KOPT-K1 (cell line): ENCODE measurements around the gene GMDS.

ENCODE experiments used
- H3K27ac ChIP-seq: fragments of 200-600 bp; sonication (generic); 2 replicates; pipeline ENCODE4 v1.5.1; 2016; ENCODE audit warnings: antibody characterized with exemption, mild to moderate bottlenecking, low read depth, low read length; ENCODE audit not compliant: poor library complexity, severe bottlenecking
- H3K36me3 ChIP-seq: fragments of 200-600 bp; sonication (generic); 2 replicates; pipeline ENCODE4 v1.5.1; 2017; ENCODE audit warnings: antibody characterized with exemption, mild to moderate bottlenecking, low read length, moderate library complexity; ENCODE audit not compliant: insufficient read depth
- H3K9me3 ChIP-seq: fragments of 200-600 bp; sonication (generic); 2 replicates; pipeline ENCODE4 v1.5.1; 2017; ENCODE audit warnings: antibody characterized with exemption, low read length, mild to moderate bottlenecking; ENCODE audit not compliant: insufficient read depth, poor library complexity, severe bottlenecking

The GMDS gene

GRCh38 chr6:2030682-2031244 is 214.6 kb downstream of the GMDS start:
- no peaks in the 10 kb centered on the region for H3K36me3 ChIP-seq
- no peak overlapping the region for H3K27ac ChIP-seq
- no peaks in the 10 kb centered on the region for H3K9me3 ChIP-seq

- no peaks in the 10 kb centered on the region for H3K9me3 ChIP-seq
- H3K36me3 ChIP-seq: no peaks in the 10 kb centered on the region
- no peak overlapping the region for H3K27ac ChIP-seq
These were observed 215.5 kb downstream of the GMDS start for GRCh38 chr6:2029952-2030351.

- Histone ChIP-seq H3K36me3 (no peaks in the 10 kb centered on the region), H3K9me3 (no peaks in the 10 kb centered on the region), H3K27ac (no peak overlapping the region)
These were observed 216.1 kb downstream of the GMDS start for GRCh38 chr6:2029130-2029794.

- no peaks in the 10 kb centered on the region for H3K36me3 ChIP-seq
- no peaks in the 10 kb centered on the region for H3K9me3 ChIP-seq
- no peak overlapping the region for H3K27ac ChIP-seq
These were observed 216.9 kb downstream of the GMDS start for GRCh38 chr6:2028457-2029038.

- Histone ChIP-seq H3K36me3 (no peaks in the 10 kb centered on the region), H3K9me3 (no peaks in the 10 kb centered on the region), H3K27ac (no peak overlapping the region)
These were observed 219.3 kb downstream of the GMDS start for GRCh38 chr6:2026133-2026532.

GRCh38 chr6:2021713-2022125 is 223.7 kb downstream of the GMDS start:
- Histone ChIP-seq H3K36me3 (no peaks in the 10 kb centered on the region), H3K9me3 (no peaks in the 10 kb centered on the region), H3K27ac (no peak overlapping the region)

GRCh38 chr6:2020909-2021308 is 224.5 kb downstream of the GMDS start:
- no peak overlapping the region for H3K27ac ChIP-seq
- peaks cover 5% of the 10 kb centered on the region for H3K9me3 ChIP-seq
- no peaks in the 10 kb centered on the region for H3K36me3 ChIP-seq

- Histone ChIP-seq H3K36me3 (no peaks in the 10 kb centered on the region), H3K27ac (no peak overlapping the region), H3K9me3 (peaks cover 14% of the 10 kb centered on the region)
These were observed 226.4 kb downstream of the GMDS start for GRCh38 chr6:2019051-2019450.

- no peak overlapping the region for H3K27ac ChIP-seq
- H3K36me3 ChIP-seq: no peaks in the 10 kb centered on the region
- peaks cover 14% of the 10 kb centered on the region for H3K9me3 ChIP-seq
These were observed 229.4 kb downstream of the GMDS start for GRCh38 chr6:2016040-2016439.

- no peaks in the 10 kb centered on the region for H3K36me3 ChIP-seq
- H3K27ac ChIP-seq: no peak overlapping the region
- H3K9me3 ChIP-seq: no peaks in the 10 kb centered on the region
These were observed 236.9 kb downstream of the GMDS start for GRCh38 chr6:2008383-2008976.

GRCh38 chr6:2007165-2007564 is 238.2 kb downstream of the GMDS start:
- Histone ChIP-seq H3K27ac (no peak overlapping the region), H3K9me3 (no peaks in the 10 kb centered on the region), H3K36me3 (no peaks in the 10 kb centered on the region)

- Histone ChIP-seq H3K9me3 (no peaks in the 10 kb centered on the region), H3K27ac (no peak overlapping the region), H3K36me3 (no peaks in the 10 kb centered on the region)
These were observed 240.5 kb downstream of the GMDS start for GRCh38 chr6:2004888-2005287.

GRCh38 chr6:2000962-2001361 is 244.4 kb downstream of the GMDS start:
- H3K9me3 ChIP-seq: no peaks in the 10 kb centered on the region
- H3K36me3 ChIP-seq: no peaks in the 10 kb centered on the region
- H3K27ac ChIP-seq: no peak overlapping the region

GRCh38 chr6:1997702-1998101 is 247.7 kb downstream of the GMDS start:
- Histone ChIP-seq H3K27ac (no peak overlapping the region), H3K36me3 (no peaks in the 10 kb centered on the region), H3K9me3 (no peaks in the 10 kb centered on the region)

GRCh38 chr6:1995636-1996035 is 249.8 kb downstream of the GMDS start:
- no peaks in the 10 kb centered on the region for H3K9me3 ChIP-seq
- H3K27ac ChIP-seq: no peak overlapping the region
- H3K36me3 ChIP-seq: no peaks in the 10 kb centered on the region

GRCh38 chr6:1993042-1993441 is 252.4 kb downstream of the GMDS start:
- Histone ChIP-seq H3K36me3 (no peaks in the 10 kb centered on the region), H3K27ac (no peak overlapping the region), H3K9me3 (no peaks in the 10 kb centered on the region)
